Measurements from ENCODE around the gene SLBP. TPM values are rescaled to one million over a fixed set of nuclear protein-coding genes. Genes with fewer than 3 reads are reported as not detected.

SLBP gene
- polyA plus RNA-seq, 3 donors, result 39.6 to 63.7 (median 59.1) TPM

- H3K4me3 ChIP-seq (replicated peaks in 1 of 3; ENCODE audit: low read depth in 2 of 3, low read length in 3 of 3), result no peak overlapping the region
- H3K36me3 ChIP-seq (replicated peaks in 1 of 2; ENCODE audit: control insufficient read depth in 1 of 2, insufficient read depth in 2 of 2, low read length in 2 of 2), result peaks cover 35 to 45% of the 10 kb centered on the region in 2 donors
- H3K4me1 Mint-ChIP-seq, result no peaks in the 10 kb centered on the region
- 23% methylated on average over 16 of the region's 17 CpGs for WGBS (ENCODE audit: insufficient coverage)
- H3K27ac ChIP-seq (ENCODE audit: low read depth in 1 of 2, low read length in 2 of 2), result no peak overlapping the region
- DNase-seq, result peak; percentile 45 to 60 (median 47)
- no peaks in the 10 kb centered on the region for H3K79me2 ChIP-seq (ENCODE audit: insufficient read depth, low read length)
- H3K27ac Mint-ChIP-seq, result no peak overlapping the region
- no peak overlapping the region for H2AFZ ChIP-seq (ENCODE audit: insufficient read depth, low read depth, low read length, poor library complexity, severe bottlenecking)
- peak; percentile 82 for TF ChIP-seq CTCF (IDR thresholded peaks at IDR 0.05)
- H3K27me3 Mint-ChIP-seq (ENCODE audit: low read depth in 3 of 3), result peaks cover 1 to 6% (median 1%) of the 10 kb centered on the region in 3 donors
- peaks cover 0 to 6% of the 10 kb centered on the region in 2 donors for H3K27me3 ChIP-seq (ENCODE audit: control insufficient read depth in 2 of 2, insufficient read depth in 2 of 2, low read length in 2 of 2)
- H4K20me1 ChIP-seq (ENCODE audit: insufficient read depth, low read length), result peaks cover 16% of the 10 kb centered on the region
- peaks cover 5 to 6% of the 10 kb centered on the region in 2 donors for H3K4me1 ChIP-seq (ENCODE audit: control insufficient read depth in 1 of 2, insufficient read depth in 2 of 2, low read length in 2 of 2)
- H3K4me3 Mint-ChIP-seq, result no peak overlapping the region
- H3K9me3 Mint-ChIP-seq, result peaks cover 0 to 4% (median 0%) of the 10 kb centered on the region in 7 donors
- intact Hi-C loops (cut with micrococcal nuclease), result loop anchor here (2.0 to 5.0 kb wide), 2 partner anchors 151 to 153 kb away; no protein-coding TSS in a partner anchor
- H3K36me3 Mint-ChIP-seq, result peaks cover 38 to 45% of the 10 kb centered on the region in 2 donors
- no peak overlapping the region for H3K9ac ChIP-seq (ENCODE audit: insufficient read depth, low read length, poor library complexity, severe bottlenecking)
- H3K9me3 ChIP-seq (replicated peaks in 1 of 2; ENCODE audit: control insufficient read depth in 1 of 2, insufficient read depth in 1 of 2, low read length in 2 of 2), result no peaks in the 10 kb centered on the region
- H3K4me2 ChIP-seq (replicated peaks; ENCODE audit: extremely low read depth, low read length, poor library complexity, severe bottlenecking), result no peak overlapping the region
Measured at GRCh38 chr4:1746265-1746691, 34.2 kb upstream of the SLBP start.

GRCh38 chr4:1745697-1746096, 33.6 kb upstream of the SLBP start:
- H3K4me3 Mint-ChIP-seq, result no peak overlapping the region
- DNase-seq, result no peak
- H4K20me1 ChIP-seq (ENCODE audit: insufficient read depth, low read length), result peaks cover 21% of the 10 kb centered on the region
- peaks cover 1 to 6% (median 1%) of the 10 kb centered on the region in 3 donors for H3K27me3 Mint-ChIP-seq (ENCODE audit: low read depth in 3 of 3)
- H3K27ac Mint-ChIP-seq, result peak overlapping the region in 1 of 7 donors; percentile 28
- peaks cover 0 to 4% (median 0%) of the 10 kb centered on the region in 7 donors for H3K9me3 Mint-ChIP-seq
- WGBS (ENCODE audit: insufficient coverage), result 87% methylated on average over 8 of the region's 12 CpGs
- H3K36me3 ChIP-seq (replicated peaks in 1 of 2; ENCODE audit: control insufficient read depth in 1 of 2, insufficient read depth in 2 of 2, low read length in 2 of 2), result peaks cover 41 to 51% of the 10 kb centered on the region in 2 donors
- peaks cover 4% of the 10 kb centered on the region for H3K79me2 ChIP-seq (ENCODE audit: insufficient read depth, low read length)
- H3K9me3 ChIP-seq (replicated peaks in 1 of 2; ENCODE audit: control insufficient read depth in 1 of 2, insufficient read depth in 1 of 2, low read length in 2 of 2), result no peaks in the 10 kb centered on the region
- peaks cover 1% of the 10 kb centered on the region for H3K4me1 Mint-ChIP-seq
- no peak for TF ChIP-seq CTCF (IDR thresholded peaks at IDR 0.05)
- H3K27me3 ChIP-seq (ENCODE audit: control insufficient read depth in 2 of 2, insufficient read depth in 2 of 2, low read length in 2 of 2), result peaks cover 0 to 6% of the 10 kb centered on the region in 2 donors
- no peak overlapping the region for H3K9ac ChIP-seq (ENCODE audit: insufficient read depth, low read length, poor library complexity, severe bottlenecking)
- no peak overlapping the region for H2AFZ ChIP-seq (ENCODE audit: insufficient read depth, low read depth, low read length, poor library complexity, severe bottlenecking)
- H3K36me3 Mint-ChIP-seq, result peaks cover 43 to 51% of the 10 kb centered on the region in 2 donors
- peaks cover 5 to 6% of the 10 kb centered on the region in 2 donors for H3K4me1 ChIP-seq (ENCODE audit: control insufficient read depth in 1 of 2, insufficient read depth in 2 of 2, low read length in 2 of 2)
- intact Hi-C loops (cut with micrococcal nuclease), result loop anchor here (2.0 to 5.0 kb wide), 2 partner anchors 152 to 153 kb away; no protein-coding TSS in a partner anchor
- no peak overlapping the region for H3K4me3 ChIP-seq (replicated peaks in 1 of 3; ENCODE audit: low read depth in 2 of 3, low read length in 3 of 3)
- H3K27ac ChIP-seq (ENCODE audit: low read depth in 1 of 2, low read length in 2 of 2), result no peak overlapping the region
- no peak overlapping the region for H3K4me2 ChIP-seq (replicated peaks; ENCODE audit: extremely low read depth, low read length, poor library complexity, severe bottlenecking)
